Activated T-cell treated with anti-CD3 and anti-CD28 coated beads, Interleukin-2, amount 50 U/mL, for 72 hours (primary cell): ENCODE measurements around the gene SEC23A. TPM values are rescaled to one million over a fixed set of nuclear protein-coding genes. Genes with fewer than 3 reads are reported as not detected.
"Not testable (repeated sequence)": the region's sequence is repeated elsewhere in the genome, so short reads cannot be mapped to it uniquely, and the experiment has no call there.

ENCODE experiments used
- ATAC-seq, 2 donors: fragments of 150-1000 bp; cut with Tn5 transposase; replicated peaks in 1 of 2; 2 replicates each; pipeline ENCODE4 v1.10.0; 2021; ENCODE audit warnings: moderate library complexity in 2 of 2, mild to moderate bottlenecking in 1 of 2
- DNase-seq, 2 donors: peaks; one replicate each; pipeline ENCODE4 v3.0.0; 2021 to 2022; ENCODE audit warnings: mixed read lengths in 1 of 2
- H3K27ac Mint-ChIP-seq: one replicate; pipeline ENCODE4 v1.8.0; 2022; ENCODE audit warnings: mild to moderate bottlenecking, moderate library complexity, mixed read lengths
- H3K27me3 Mint-ChIP-seq: one replicate; pipeline ENCODE4 v1.8.0; 2022; ENCODE audit warnings: low read depth, mixed read lengths
- H3K36me3 Mint-ChIP-seq, 2 donors: one replicate each; pipeline ENCODE4 v1.8.0; 2022; ENCODE audit warnings: mixed read lengths in 2 of 2, mild to moderate bottlenecking in 1 of 2; ENCODE audit not compliant: insufficient read depth in 2 of 2
- H3K4me1 Mint-ChIP-seq: one replicate; pipeline ENCODE4 v1.8.0; 2022; ENCODE audit warnings: low read depth, mixed read lengths
- H3K4me3 Mint-ChIP-seq, 2 donors: one replicate each; pipeline ENCODE4 v1.8.0; 2022; ENCODE audit warnings: mild to moderate bottlenecking in 2 of 2, mixed read lengths in 2 of 2, moderate library complexity in 2 of 2
- H3K9me3 Mint-ChIP-seq, 2 donors: one replicate each; pipeline ENCODE4 v1.8.0; 2022; ENCODE audit warnings: mixed read lengths in 2 of 2
- total RNA-seq, 2 donors: library from RNA; stranded (reverse); gene quantifications; one replicate each; pipeline ENCODE4 v1.2.3, GENCODE V29; 2022

The SEC23A gene
- total RNA-seq = 10 to 100 TPM; 60.9 to 71.3 TPM

GRCh38 chr14:39102969-39103957, at the start of gene SEC23A:
TSS of gene SEC23A (minus strand) at chr14:39103235. CDS start at chr14:39096118, 7,117 bp downstream.
- DNase-seq (peak; percentile 90 to 93), ATAC-seq (peak; percentile 97 to 99)
- Mint-ChIP-seq H3K4me3 (peak within 1 kb of the TSS; percentile 98), H3K27me3 (no peaks in the 10 kb centered on the region), H3K9me3 (no peaks in the 10 kb centered on the region), H3K36me3 (peaks cover 4 to 5% of the 10 kb centered on the region in 2 donors), H3K4me1 (peaks cover 54% of the 10 kb centered on the region), H3K27ac (peak within 1 kb of the TSS; percentile 98)

GRCh38 chr14:39145266-39145966, 42.4 kb upstream of the SEC23A start:
- H3K36me3 Mint-ChIP-seq = peaks cover 7 to 20% of the 10 kb centered on the region in 2 donors
- no peak overlapping the region for H3K27ac Mint-ChIP-seq
- H3K9me3 Mint-ChIP-seq = peaks cover 0 to 3% of the 10 kb centered on the region in 2 donors
- no peaks in the 10 kb centered on the region for H3K4me1 Mint-ChIP-seq
- H3K27me3 Mint-ChIP-seq = no peaks in the 10 kb centered on the region
- H3K4me3 Mint-ChIP-seq = no peak overlapping the region
- no peak for ATAC-seq
- no peak for DNase-seq

- H3K9me3 Mint-ChIP-seq, ATAC-seq, H3K4me3 Mint-ChIP-seq, H3K27me3 Mint-ChIP-seq, H3K4me1 Mint-ChIP-seq, DNase-seq, H3K27ac Mint-ChIP-seq: not testable (repeated sequence)
- H3K36me3 Mint-ChIP-seq = peaks cover 9 to 21% of the 10 kb centered on the region in 2 donors
Measured at GRCh38 chr14:39143226-39143625, 40.2 kb upstream of the SEC23A start.

GRCh38 chr14:39141623-39142022, 38.6 kb upstream of the SEC23A start:
- not testable (repeated sequence) for H3K27me3 Mint-ChIP-seq, ATAC-seq, DNase-seq, H3K4me3 Mint-ChIP-seq, H3K9me3 Mint-ChIP-seq, H3K27ac Mint-ChIP-seq, H3K4me1 Mint-ChIP-seq
- H3K36me3 Mint-ChIP-seq = peaks cover 9 to 21% of the 10 kb centered on the region in 2 donors

- Mint-ChIP-seq H3K36me3 (peaks cover 7 to 21% of the 10 kb centered on the region in 2 donors), H3K4me1 (no peaks in the 10 kb centered on the region), H3K27ac (no peak overlapping the region), H3K4me3 (no peak overlapping the region), H3K9me3 (peaks cover 0 to 3% of the 10 kb centered on the region in 2 donors), H3K27me3 (no peaks in the 10 kb centered on the region)
- ATAC-seq (no peak), DNase-seq (no peak)
Measured at GRCh38 chr14:39140170-39140569, 37.1 kb upstream of the SEC23A start.

GRCh38 chr14:39138440-39138839, 35.4 kb upstream of the SEC23A start:
- no peak for DNase-seq
- H3K9me3 Mint-ChIP-seq = peaks cover 0 to 3% of the 10 kb centered on the region in 2 donors
- H3K27me3 Mint-ChIP-seq = no peaks in the 10 kb centered on the region
- H3K4me3 Mint-ChIP-seq = no peak overlapping the region
- H3K36me3 Mint-ChIP-seq = peaks cover 7 to 24% of the 10 kb centered on the region in 2 donors
- no peaks in the 10 kb centered on the region for H3K4me1 Mint-ChIP-seq
- no peak for ATAC-seq
- H3K27ac Mint-ChIP-seq = no peak overlapping the region

- H3K4me3 Mint-ChIP-seq, H3K4me1 Mint-ChIP-seq, DNase-seq, ATAC-seq, H3K27me3 Mint-ChIP-seq, H3K9me3 Mint-ChIP-seq: not testable (repeated sequence)
- Mint-ChIP-seq H3K27ac (peak overlapping the region; percentile 38), H3K36me3 (peaks cover 5 to 21% of the 10 kb centered on the region in 2 donors)
Measured at GRCh38 chr14:39137835-39138234, 34.8 kb upstream of the SEC23A start.

- Mint-ChIP-seq H3K4me1 (peaks cover 2% of the 10 kb centered on the region), H3K36me3 (peaks cover 4 to 10% of the 10 kb centered on the region in 2 donors), H3K27me3 (no peaks in the 10 kb centered on the region), H3K4me3 (no peak overlapping the region), H3K27ac (peak overlapping the region; percentile 28), H3K9me3 (no peaks in the 10 kb centered on the region)
- no peak for ATAC-seq
- DNase-seq = no peak
Measured at GRCh38 chr14:39122330-39123138, 19.5 kb upstream of the SEC23A start.

GRCh38 chr14:39114073-39114838, 11.2 kb upstream of the SEC23A start, which contains the start of gene GEMIN2:
TSS of gene GEMIN2 (plus strand) at chr14:39114323. CDS start at chr14:39114339, 16 bp downstream.
- Mint-ChIP-seq H3K9me3 (no peaks in the 10 kb centered on the region), H3K27me3 (no peaks in the 10 kb centered on the region)
- peak; percentile 97 to 99 for ATAC-seq

GRCh38 chr14:39113685-39114072, 10.6 kb upstream of the SEC23A start:
- ATAC-seq = no peak
- DNase-seq = no peak
- peak overlapping the region; percentile 96 for H3K27ac Mint-ChIP-seq
- no peaks in the 10 kb centered on the region for H3K9me3 Mint-ChIP-seq
- peaks cover 1 to 4% of the 10 kb centered on the region in 2 donors for H3K36me3 Mint-ChIP-seq
- H3K4me3 Mint-ChIP-seq = peak overlapping the region; percentile 95 to 96
- peaks cover 48% of the 10 kb centered on the region for H3K4me1 Mint-ChIP-seq
- H3K27me3 Mint-ChIP-seq = no peaks in the 10 kb centered on the region

More at GRCh38 chr14:39114073-39114838, 11.2 kb upstream of the SEC23A start, which contains the start of gene GEMIN2:
- peaks cover 48% of the 10 kb centered on the region for H3K4me1 Mint-ChIP-seq
- peak within 1 kb of the TSS; percentile 95 to 96 for H3K4me3 Mint-ChIP-seq
- peak; percentile 94 for DNase-seq
- H3K36me3 Mint-ChIP-seq = peaks cover 1 to 4% of the 10 kb centered on the region in 2 donors
- H3K27ac Mint-ChIP-seq = peak within 1 kb of the TSS; percentile 96

GRCh38 chr14:39109893-39110715, 7.1 kb upstream of the SEC23A start:
- H3K27me3 Mint-ChIP-seq = no peaks in the 10 kb centered on the region
- H3K4me3 Mint-ChIP-seq = peak overlapping the region in 1 of 2 donors; percentile 18
- peaks cover 1% of the 10 kb centered on the region in 2 donors for H3K36me3 Mint-ChIP-seq
- ATAC-seq (no peak), DNase-seq (no peak)
- peaks cover 40% of the 10 kb centered on the region for H3K4me1 Mint-ChIP-seq
- no peaks in the 10 kb centered on the region for H3K9me3 Mint-ChIP-seq
- no peak overlapping the region for H3K27ac Mint-ChIP-seq
